ENCODE results near the gene DCP1B.

DCP1B gene

GRCh38 chr12:2004113-2004929, at the start of gene DCP1B:
DCP1B (minus strand) TSS chr12:2004457; CDS start chr12:2004431, 26 bp downstream.
- DNase-seq = peak; percentile 74

- no peak for DNase-seq
These were observed 49.4 kb upstream of the DCP1B start for GRCh38 chr12:2053691-2054090.

GRCh38 chr12:2052826-2053678, 48.8 kb upstream of the DCP1B start, which contains the start of gene CACNA1C:
CACNA1C (plus strand) TSS chr12:2052987; CDS start chr12:2053563, 576 bp downstream.
- DNase-seq = peak; percentile 29

- DNase-seq = no peak
These were observed 47.7 kb upstream of the DCP1B start for GRCh38 chr12:2051700-2052621.

GRCh38 chr12:2049604-2050540, 45.6 kb upstream of the DCP1B start:
- DNase-seq = no peak

GRCh38 chr12:2047752-2048151, 43.5 kb upstream of the DCP1B start:
- DNase-seq = no peak

GRCh38 chr12:2046957-2047356, 42.7 kb upstream of the DCP1B start:
- no peak for DNase-seq

- DNase-seq = no peak
These were observed 39.9 kb upstream of the DCP1B start for GRCh38 chr12:2044165-2044564.

GRCh38 chr12:2043054-2043453, 38.8 kb upstream of the DCP1B start:
- DNase-seq = no peak

GRCh38 chr12:2039034-2039433, 34.8 kb upstream of the DCP1B start:
- no peak for DNase-seq

GRCh38 chr12:2035431-2036055, 31.3 kb upstream of the DCP1B start:
- no peak for DNase-seq

- peak; percentile 60 for DNase-seq
These were observed 30.6 kb upstream of the DCP1B start for GRCh38 chr12:2034633-2035430.

GRCh38 chr12:2032506-2032905, 28.2 kb upstream of the DCP1B start:
- DNase-seq = no peak

GRCh38 chr12:2029851-2030250, 25.6 kb upstream of the DCP1B start:
- DNase-seq = no peak

GRCh38 chr12:2027351-2027750, 23.1 kb upstream of the DCP1B start:
- DNase-seq = no peak

- DNase-seq = no peak
These were observed 19.1 kb upstream of the DCP1B start for GRCh38 chr12:2023365-2023764.

GRCh38 chr12:2020511-2020910, 16.3 kb upstream of the DCP1B start:
- DNase-seq = no peak

GRCh38 chr12:2019126-2019525, 14.9 kb upstream of the DCP1B start:
- no peak for DNase-seq

- DNase-seq = no peak
These were observed 14.1 kb upstream of the DCP1B start for GRCh38 chr12:2018391-2018790.
